Right renal cortex interstitium (tissue), 3 donors: ENCODE results near the gene GOT2. TPM values are rescaled to one million over a fixed set of nuclear protein-coding genes. Genes with fewer than 3 reads are reported as not detected.

Experiments used
- DNase-seq, 3 donors: peaks; one replicate each; pipeline ENCODE4 v3.0.0-alpha.2; 2013; ENCODE audit warnings: low read depth in 3 of 3, low spot score in 2 of 3
- polyA plus RNA-seq, 3 donors: library from polyadenylated mRNA; unstranded; fragments of 120-200 nt; gene quantifications; one replicate each; pipeline ENCODE4 v1.2.1, GENCODE V29; 2013; ENCODE audit not compliant: insufficient read length in 3 of 3

GOT2 gene
- polyA plus RNA-seq, 3 donors, result 91.0 to 112 (median 91.9) TPM

DNA sequence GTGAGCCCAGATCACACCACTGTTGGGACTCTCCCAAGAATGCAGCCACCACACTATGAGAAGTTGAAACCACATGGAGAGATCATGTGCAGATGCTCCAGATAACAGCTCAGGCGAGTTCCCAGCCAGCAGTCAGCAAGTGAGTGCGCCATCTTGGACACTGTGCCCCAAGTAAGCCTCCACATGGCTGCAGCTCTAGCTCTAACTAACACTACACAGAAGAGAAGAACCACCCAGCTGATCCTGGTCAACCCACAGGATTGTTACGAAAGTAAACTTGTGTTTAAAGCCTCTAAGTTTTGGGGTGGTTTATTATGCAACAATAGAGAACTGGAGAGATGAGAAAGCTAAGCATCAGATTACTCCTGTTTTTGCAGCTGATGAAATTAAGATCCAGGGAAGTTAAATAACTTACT, 75.3 kb downstream of the GOT2 start:
- no peak for DNase-seq

Other genes starting within 250 kb of the GOT2 start
- gene NDRG4, start 234.2 kb downstream of the GOT2 start, polyA plus RNA-seq, result 1 to 10 TPM; 7.8 to 9.7 (median 8.0) TPM
- 10 to 100 TPM; 24.8 to 31.1 (median 29.1) TPM for gene SETD6, start 218.8 kb downstream of the GOT2 start, polyA plus RNA-seq
- gene CNOT1, start 104.5 kb downstream of the GOT2 start, polyA plus RNA-seq, result 100 to 1,000 TPM; 201 to 204 (median 204) TPM
- gene SLC38A7, start 49.5 kb downstream of the GOT2 start, polyA plus RNA-seq, result 10 to 100 TPM; 12.4 to 14.8 (median 13.8) TPM